ENCODE measurements around the gene HEXB. TPM values are rescaled to one million over a fixed set of nuclear protein-coding genes. Genes with fewer than 3 reads are reported as not detected.
"Not testable (repeated sequence)": the region's sequence is repeated elsewhere in the genome, so short reads cannot be mapped to it uniquely, and the experiment has no call there.

The HEXB gene
- total RNA-seq, 2 donors from 2014 or later: 38.2 to 43.2 TPM

- DNase-seq: no peak
- no peak overlapping the region for H3K27ac Mint-ChIP-seq
- no peak overlapping the region for H3K4me3 Mint-ChIP-seq
- no peaks in the 10 kb centered on the region for H3K9me3 ChIP-seq (ENCODE audit: control insufficient read depth, low read length, poor library complexity, severe bottlenecking)
- peaks cover 3% of the 10 kb centered on the region for H3K4me1 Mint-ChIP-seq
- peaks cover 20% of the 10 kb centered on the region for H3K27me3 Mint-ChIP-seq
- ATAC-seq: no peak
- H3K36me3 Mint-ChIP-seq (ENCODE audit: low read depth): peaks cover 2% of the 10 kb centered on the region
Measured at GRCh38 chr5:74665816-74666215, 19.2 kb upstream of the HEXB start.

GRCh38 chr5:74667396-74667795 is 17.6 kb upstream of the HEXB start:
- Mint-ChIP-seq H3K27me3 (peaks cover 26% of the 10 kb centered on the region), H3K4me1 (peaks cover 2% of the 10 kb centered on the region), H3K4me3 (no peak overlapping the region), H3K27ac (no peak overlapping the region), H3K36me3 (ENCODE audit: low read depth) (peaks cover 2% of the 10 kb centered on the region)
- no peak for ATAC-seq
- DNase-seq: no peak
- H3K9me3 ChIP-seq (ENCODE audit: control insufficient read depth, low read length, poor library complexity, severe bottlenecking): no peaks in the 10 kb centered on the region

- H3K36me3 Mint-ChIP-seq (ENCODE audit: low read depth): peaks cover 2% of the 10 kb centered on the region
- peaks cover 30% of the 10 kb centered on the region for H3K27me3 Mint-ChIP-seq
- no peaks in the 10 kb centered on the region for H3K9me3 ChIP-seq (ENCODE audit: control insufficient read depth, low read length, poor library complexity, severe bottlenecking)
- no peak overlapping the region for H3K4me3 Mint-ChIP-seq
- H3K4me1 Mint-ChIP-seq: no peaks in the 10 kb centered on the region
- ATAC-seq (no peak), DNase-seq (no peak)
- no peak overlapping the region for H3K27ac Mint-ChIP-seq
Measured at GRCh38 chr5:74669821-74670220, 15.2 kb upstream of the HEXB start.

- H3K36me3 Mint-ChIP-seq (ENCODE audit: low read depth): peaks cover 2% of the 10 kb centered on the region
- H3K4me3 Mint-ChIP-seq: no peak overlapping the region
- ATAC-seq (no peak), DNase-seq (no peak)
- H3K27me3 Mint-ChIP-seq: peaks cover 37% of the 10 kb centered on the region
- no peak overlapping the region for H3K27ac Mint-ChIP-seq
- no peaks in the 10 kb centered on the region for H3K4me1 Mint-ChIP-seq
- no peaks in the 10 kb centered on the region for H3K9me3 ChIP-seq (ENCODE audit: control insufficient read depth, low read length, poor library complexity, severe bottlenecking)
Measured at GRCh38 chr5:74670396-74671038, 14.5 kb upstream of the HEXB start.

GRCh38 chr5:74672215-74672877 is 12.7 kb upstream of the HEXB start:
- H3K9me3 ChIP-seq (ENCODE audit: control insufficient read depth, low read length, poor library complexity, severe bottlenecking): no peaks in the 10 kb centered on the region
- H3K27me3 Mint-ChIP-seq: peaks cover 40% of the 10 kb centered on the region
- no peak for DNase-seq
- no peak for ATAC-seq
- H3K4me3 Mint-ChIP-seq: no peak overlapping the region
- no peak overlapping the region for H3K27ac Mint-ChIP-seq
- H3K36me3 Mint-ChIP-seq (ENCODE audit: low read depth): peaks cover 2% of the 10 kb centered on the region
- no peaks in the 10 kb centered on the region for H3K4me1 Mint-ChIP-seq

GRCh38 chr5:74673011-74673790 is 11.8 kb upstream of the HEXB start:
- no peak for DNase-seq
- H3K9me3 ChIP-seq (ENCODE audit: control insufficient read depth, low read length, poor library complexity, severe bottlenecking): no peaks in the 10 kb centered on the region
- Mint-ChIP-seq H3K27ac (no peak overlapping the region), H3K4me3 (no peak overlapping the region), H3K36me3 (ENCODE audit: low read depth) (peaks cover 2% of the 10 kb centered on the region), H3K4me1 (no peaks in the 10 kb centered on the region), H3K27me3 (peaks cover 40% of the 10 kb centered on the region)
- ATAC-seq: no peak

- H3K27ac Mint-ChIP-seq; H3K9me3 ChIP-seq (ENCODE audit: control insufficient read depth, low read length, poor library complexity, severe bottlenecking); H3K36me3 Mint-ChIP-seq (ENCODE audit: low read depth); DNase-seq; ATAC-seq; H3K4me1 Mint-ChIP-seq; H3K4me3 Mint-ChIP-seq: not testable (repeated sequence)
- peaks cover 54% of the 10 kb centered on the region for H3K27me3 Mint-ChIP-seq
Measured at GRCh38 chr5:74676466-74676865, 8.6 kb upstream of the HEXB start.

GRCh38 chr5:74678123-74678522 is 6.9 kb upstream of the HEXB start:
- not testable (repeated sequence) for ATAC-seq; H3K36me3 Mint-ChIP-seq (ENCODE audit: low read depth); H3K4me1 Mint-ChIP-seq; H3K27ac Mint-ChIP-seq; H3K4me3 Mint-ChIP-seq; DNase-seq; H3K9me3 ChIP-seq (ENCODE audit: control insufficient read depth, low read length, poor library complexity, severe bottlenecking)
- H3K27me3 Mint-ChIP-seq: peaks cover 40% of the 10 kb centered on the region

- not testable (repeated sequence) for DNase-seq; H3K4me3 Mint-ChIP-seq; H3K9me3 ChIP-seq (ENCODE audit: control insufficient read depth, low read length, poor library complexity, severe bottlenecking); ATAC-seq; H3K36me3 Mint-ChIP-seq (ENCODE audit: low read depth); H3K27ac Mint-ChIP-seq; H3K4me1 Mint-ChIP-seq
- H3K27me3 Mint-ChIP-seq: peaks cover 29% of the 10 kb centered on the region
Measured at GRCh38 chr5:74679300-74679699, 5.7 kb upstream of the HEXB start.

- Mint-ChIP-seq H3K27ac (no peak overlapping the region), H3K36me3 (ENCODE audit: low read depth) (no peaks in the 10 kb centered on the region), H3K4me1 (no peaks in the 10 kb centered on the region), H3K4me3 (no peak overlapping the region), H3K27me3 (peaks cover 28% of the 10 kb centered on the region)
- no peaks in the 10 kb centered on the region for H3K9me3 ChIP-seq (ENCODE audit: control insufficient read depth, low read length, poor library complexity, severe bottlenecking)
- ATAC-seq (no peak), DNase-seq (no peak)
Measured at GRCh38 chr5:74679966-74680365, 5.1 kb upstream of the HEXB start.

- Mint-ChIP-seq H3K4me1 (peaks cover 23% of the 10 kb centered on the region), H3K27me3 (no peaks in the 10 kb centered on the region), H3K4me3 (peak overlapping the region; percentile 95), H3K27ac (peak overlapping the region; percentile 93), H3K36me3 (ENCODE audit: low read depth) (no peaks in the 10 kb centered on the region)
- ATAC-seq (peak; percentile 2), DNase-seq (no peak)
- no peaks in the 10 kb centered on the region for H3K9me3 ChIP-seq (ENCODE audit: control insufficient read depth, low read length, poor library complexity, severe bottlenecking)
Measured at GRCh38 chr5:74685979-74686631, 1.1 kb downstream of the HEXB start.

- no peaks in the 10 kb centered on the region for H3K9me3 ChIP-seq (ENCODE audit: control insufficient read depth, low read length, poor library complexity, severe bottlenecking)
- Mint-ChIP-seq H3K4me3 (no peak overlapping the region), H3K36me3 (ENCODE audit: low read depth) (no peaks in the 10 kb centered on the region), H3K4me1 (peaks cover 23% of the 10 kb centered on the region), H3K27ac (peak overlapping the region; percentile 93), H3K27me3 (no peaks in the 10 kb centered on the region)
- no peak for ATAC-seq
- no peak for DNase-seq
Measured at GRCh38 chr5:74686962-74687751, 2.1 kb downstream of the HEXB start.

All from T-helper 17 cell (primary cell).